Ascending aorta (tissue), 2 donors: ENCODE measurements around the gene ERMP1. TPM values are rescaled to one million over a fixed set of nuclear protein-coding genes. Genes with fewer than 3 reads are reported as not detected.

Experiments
- DNase-seq, 2 donors: peaks; one replicate each; pipeline ENCODE4 v3.0.0-alpha.2; 2019; ENCODE audit warnings: low spot score in 2 of 2
- H3K27ac ChIP-seq, 2 donors: fragments of 200-600 bp; sonication (generic); one replicate each; pipeline ENCODE4 v1.5.1; 2016 to 2017; ENCODE audit warnings: mild to moderate bottlenecking in 1 of 2
- H3K27me3 ChIP-seq: fragments of 200-600 bp; sonication (generic); one replicate; pipeline ENCODE4 v1.5.1; 2017
- H3K36me3 ChIP-seq, 2 donors: fragments of 200-600 bp; sonication (generic); one replicate each; pipeline ENCODE4 v1.5.1; 2016
- H3K4me1 ChIP-seq, 2 donors: fragments of 200-600 bp; sonication (generic); one replicate each; pipeline ENCODE4 v1.5.1; 2016 to 2017; ENCODE audit warnings: mild to moderate bottlenecking in 1 of 2
- H3K4me3 ChIP-seq, 2 donors: fragments of 200-600 bp; sonication (generic); one replicate each; pipeline ENCODE4 v1.5.1; 2016 to 2017; ENCODE audit warnings: mild to moderate bottlenecking in 1 of 2
- H3K9me3 ChIP-seq, 2 donors: fragments of 200-600 bp; sonication (generic); one replicate each; pipeline ENCODE4 v1.5.1; 2016
- intact Hi-C: fragments of 100-400 bp; cut with DNase I; formaldehyde crosslinking; loops from one replicate; pipeline ENCODE4 v1.15.1; 2023
- total RNA-seq: library from RNA; depleted of rRNA; stranded (reverse); fragments of >200 nt; gene quantifications from one replicate; pipeline ENCODE4 v1.1.0, GENCODE V29; 2016
- TF ChIP-seq, protein P1 (sequence below), 3 experiments: fragments of 200-600 bp in 2 of 3; fragments of 450-650 bp in 1 of 3; sonication (generic) in 2 of 3; IDR thresholded peaks; one replicate each; pipeline ENCODE4 v1.5.1; 2016 to 2019; ENCODE audit warnings: antibody characterized with exemption in 3 of 3, mild to moderate bottlenecking in 1 of 3, moderate library complexity in 1 of 3

ERMP1 gene
- total RNA-seq, 1 donor from 2014 or later, result 4.8 TPM

GRCh38 chr9:5839572-5839902 lies 6.6 kb upstream of the ERMP1 start:
- TF ChIP-seq, protein P1, sequence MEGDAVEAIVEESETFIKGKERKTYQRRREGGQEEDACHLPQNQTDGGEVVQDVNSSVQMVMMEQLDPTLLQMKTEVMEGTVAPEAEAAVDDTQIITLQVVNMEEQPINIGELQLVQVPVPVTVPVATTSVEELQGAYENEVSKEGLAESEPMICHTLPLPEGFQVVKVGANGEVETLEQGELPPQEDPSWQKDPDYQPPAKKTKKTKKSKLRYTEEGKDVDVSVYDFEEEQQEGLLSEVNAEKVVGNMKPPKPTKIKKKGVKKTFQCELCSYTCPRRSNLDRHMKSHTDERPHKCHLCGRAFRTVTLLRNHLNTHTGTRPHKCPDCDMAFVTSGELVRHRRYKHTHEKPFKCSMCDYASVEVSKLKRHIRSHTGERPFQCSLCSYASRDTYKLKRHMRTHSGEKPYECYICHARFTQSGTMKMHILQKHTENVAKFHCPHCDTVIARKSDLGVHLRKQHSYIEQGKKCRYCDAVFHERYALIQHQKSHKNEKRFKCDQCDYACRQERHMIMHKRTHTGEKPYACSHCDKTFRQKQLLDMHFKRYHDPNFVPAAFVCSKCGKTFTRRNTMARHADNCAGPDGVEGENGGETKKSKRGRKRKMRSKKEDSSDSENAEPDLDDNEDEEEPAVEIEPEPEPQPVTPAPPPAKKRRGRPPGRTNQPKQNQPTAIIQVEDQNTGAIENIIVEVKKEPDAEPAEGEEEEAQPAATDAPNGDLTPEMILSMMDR (IDR thresholded peaks at IDR 0.05), result no peak
- Histone ChIP-seq H3K9me3 (no peaks in the 10 kb centered on the region), H3K36me3 (no peaks in the 10 kb centered on the region), H3K4me1 (no peaks in the 10 kb centered on the region), H3K4me3 (no peak overlapping the region), H3K27me3 (no peaks in the 10 kb centered on the region), H3K27ac (no peak overlapping the region)
- intact Hi-C loops, result loop anchor here (10.0 kb wide), 1 partner anchor 385 kb away; the partner anchor contains the start of gene CD274
- DNase-seq, result no peak

DNA sequence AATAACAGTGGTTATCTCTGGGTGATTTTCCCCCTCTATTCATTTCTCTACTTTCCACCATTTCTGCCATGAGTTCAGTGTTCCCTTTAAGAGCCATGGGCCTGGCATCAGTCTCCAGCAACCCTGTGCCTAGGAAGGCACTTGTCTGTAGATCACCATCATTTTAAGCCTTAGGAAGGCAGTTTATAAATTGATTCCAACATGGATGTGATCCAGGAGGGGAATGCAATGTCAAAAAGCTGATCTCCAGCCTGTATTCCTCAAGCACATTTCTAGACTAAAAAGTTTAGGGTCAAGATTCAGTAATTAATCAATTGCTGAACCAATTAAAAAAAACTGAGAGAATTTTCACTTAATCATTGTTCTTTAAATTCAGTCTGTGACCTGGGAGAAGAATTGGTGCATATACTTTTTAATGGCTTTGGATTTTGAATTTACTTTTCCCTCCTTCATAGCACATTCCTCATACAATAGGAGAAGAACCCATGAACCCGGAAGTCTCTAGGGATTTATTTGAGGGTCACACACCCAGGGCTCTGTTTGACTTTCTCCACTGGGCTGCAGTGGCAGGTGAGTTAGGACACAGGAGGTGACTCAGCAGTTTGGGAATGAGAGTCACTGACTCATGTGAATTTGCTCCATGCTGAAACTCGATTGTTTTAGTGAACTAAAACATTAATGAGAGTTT lies 6.1 kb upstream of the ERMP1 start:
- intact Hi-C loops, result loop anchor here (10.0 kb wide), 1 partner anchor 384 kb away; the partner anchor contains the start of gene CD274
- Histone ChIP-seq H3K27ac (no peak overlapping the region), H3K36me3 (no peaks in the 10 kb centered on the region), H3K9me3 (no peaks in the 10 kb centered on the region), H3K4me1 (peaks cover under 1% of the 10 kb centered on the region in 2 donors), H3K4me3 (no peak overlapping the region), H3K27me3 (no peaks in the 10 kb centered on the region)
- DNase-seq, result no peak
- TF ChIP-seq, protein P1 (IDR thresholded peaks at IDR 0.05), result no peak

- H3K27me3 ChIP-seq, result no peaks in the 10 kb centered on the region
- no peak overlapping the region for H3K4me3 ChIP-seq
- no peaks in the 10 kb centered on the region for H3K9me3 ChIP-seq
- TF ChIP-seq, protein P1 (IDR thresholded peaks at IDR 0.05), result no peak
- peaks cover 6 to 12% of the 10 kb centered on the region in 2 donors for H3K4me1 ChIP-seq
- no peak for DNase-seq
- no peaks in the 10 kb centered on the region for H3K36me3 ChIP-seq
- intact Hi-C loops, result loop anchor here (10.0 kb wide), 1 partner anchor 381 kb away; the partner anchor contains the start of gene CD274
- H3K27ac ChIP-seq, result no peak overlapping the region
Observed at GRCh38 chr9:5835808-5836207, 2.9 kb upstream of the ERMP1 start.

DNA sequence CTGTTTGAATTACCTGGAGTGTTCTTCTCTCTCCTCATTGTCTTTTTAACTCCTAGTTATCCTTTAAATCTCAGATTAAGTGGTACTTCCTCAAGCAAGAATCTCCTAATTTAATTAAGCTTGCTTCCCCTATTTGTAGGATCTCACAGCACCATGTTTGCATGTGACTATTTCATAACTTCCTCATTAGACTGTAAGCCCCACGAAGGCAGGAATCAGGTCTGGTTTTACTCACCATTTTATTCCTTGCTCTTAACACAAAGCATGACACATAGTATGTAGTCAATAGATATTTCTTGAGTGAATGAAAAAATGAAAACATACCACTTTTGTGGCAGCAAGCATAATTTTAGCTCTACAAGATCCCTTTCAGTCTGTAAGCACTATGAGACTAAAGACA lies 1.3 kb upstream of the ERMP1 start:
- peaks cover 6 to 12% of the 10 kb centered on the region in 2 donors for H3K4me1 ChIP-seq
- H3K9me3 ChIP-seq, result no peaks in the 10 kb centered on the region
- no peak overlapping the region for H3K4me3 ChIP-seq
- TF ChIP-seq, protein P1 (IDR thresholded peaks at IDR 0.05), result no peak
- no peaks in the 10 kb centered on the region for H3K27me3 ChIP-seq
- DNase-seq, result no peak
- H3K27ac ChIP-seq, result no peak overlapping the region
- intact Hi-C loops, result loop anchor here (5.0 to 10.0 kb wide), 3 partner anchors 173 to 379 kb away; partner anchors contain the start of gene CD274
- H3K36me3 ChIP-seq, result no peaks in the 10 kb centered on the region

GRCh38 chr9:5832071-5832537 lies 813 bp downstream of the ERMP1 start:
- no peak for DNase-seq
- intact Hi-C loops, result loop anchor here (2.0 to 10.0 kb wide), 4 partner anchors 31 to 377 kb away; partner anchors contain the start of gene CD274
- Histone ChIP-seq H3K36me3 (no peaks in the 10 kb centered on the region), H3K9me3 (no peaks in the 10 kb centered on the region), H3K4me1 (peaks cover 6 to 12% of the 10 kb centered on the region in 2 donors), H3K27me3 (no peaks in the 10 kb centered on the region), H3K4me3 (peak overlapping the region; percentile 83 to 85), H3K27ac (peak overlapping the region; percentile 66 to 67)
- TF ChIP-seq, protein P1 (IDR thresholded peaks at IDR 0.05), result no peak
